ENCODE data around the gene FAM110A. TPM values are rescaled to one million over a fixed set of nuclear protein-coding genes. Genes with fewer than 3 reads are reported as not detected.

The FAM110A gene
- total RNA-seq, 1 donor from 2014 or later = 152 TPM

GRCh38 chr20:821046-821730 is 12.3 kb upstream of the FAM110A start:
- peaks cover 19% of the 10 kb centered on the region for H3K27me3 Mint-ChIP-seq (ENCODE audit: unreplicated experiment)
- H3K4me1 Mint-ChIP-seq (ENCODE audit: low read depth, unreplicated experiment) = peaks cover 38% of the 10 kb centered on the region
- no peak for TF ChIP-seq CTCF (IDR thresholded peaks at IDR 0.05; ENCODE audit: partially characterized antibody, unreplicated experiment)
- DNase-seq = no peak
- H3K4me3 Mint-ChIP-seq (ENCODE audit: unreplicated experiment) = peak overlapping the region; percentile 57
- H3K27ac Mint-ChIP-seq (ENCODE audit: unreplicated experiment) = peak overlapping the region; percentile 77
- peaks cover 17% of the 10 kb centered on the region for H3K9me3 Mint-ChIP-seq (ENCODE audit: unreplicated experiment)
- H3K36me3 Mint-ChIP-seq (ENCODE audit: unreplicated experiment) = peaks cover 10% of the 10 kb centered on the region

GRCh38 chr20:821731-822065 is 11.8 kb upstream of the FAM110A start:
- Mint-ChIP-seq H3K27ac (ENCODE audit: unreplicated experiment) (peak overlapping the region; percentile 77), H3K9me3 (ENCODE audit: unreplicated experiment) (peaks cover 17% of the 10 kb centered on the region), H3K27me3 (ENCODE audit: unreplicated experiment) (peaks cover 19% of the 10 kb centered on the region), H3K4me1 (ENCODE audit: low read depth, unreplicated experiment) (peaks cover 41% of the 10 kb centered on the region), H3K4me3 (ENCODE audit: unreplicated experiment) (no peak overlapping the region), H3K36me3 (ENCODE audit: unreplicated experiment) (peaks cover 10% of the 10 kb centered on the region)
- no peak for DNase-seq
- no peak for TF ChIP-seq CTCF (IDR thresholded peaks at IDR 0.05; ENCODE audit: partially characterized antibody, unreplicated experiment)

DNA sequence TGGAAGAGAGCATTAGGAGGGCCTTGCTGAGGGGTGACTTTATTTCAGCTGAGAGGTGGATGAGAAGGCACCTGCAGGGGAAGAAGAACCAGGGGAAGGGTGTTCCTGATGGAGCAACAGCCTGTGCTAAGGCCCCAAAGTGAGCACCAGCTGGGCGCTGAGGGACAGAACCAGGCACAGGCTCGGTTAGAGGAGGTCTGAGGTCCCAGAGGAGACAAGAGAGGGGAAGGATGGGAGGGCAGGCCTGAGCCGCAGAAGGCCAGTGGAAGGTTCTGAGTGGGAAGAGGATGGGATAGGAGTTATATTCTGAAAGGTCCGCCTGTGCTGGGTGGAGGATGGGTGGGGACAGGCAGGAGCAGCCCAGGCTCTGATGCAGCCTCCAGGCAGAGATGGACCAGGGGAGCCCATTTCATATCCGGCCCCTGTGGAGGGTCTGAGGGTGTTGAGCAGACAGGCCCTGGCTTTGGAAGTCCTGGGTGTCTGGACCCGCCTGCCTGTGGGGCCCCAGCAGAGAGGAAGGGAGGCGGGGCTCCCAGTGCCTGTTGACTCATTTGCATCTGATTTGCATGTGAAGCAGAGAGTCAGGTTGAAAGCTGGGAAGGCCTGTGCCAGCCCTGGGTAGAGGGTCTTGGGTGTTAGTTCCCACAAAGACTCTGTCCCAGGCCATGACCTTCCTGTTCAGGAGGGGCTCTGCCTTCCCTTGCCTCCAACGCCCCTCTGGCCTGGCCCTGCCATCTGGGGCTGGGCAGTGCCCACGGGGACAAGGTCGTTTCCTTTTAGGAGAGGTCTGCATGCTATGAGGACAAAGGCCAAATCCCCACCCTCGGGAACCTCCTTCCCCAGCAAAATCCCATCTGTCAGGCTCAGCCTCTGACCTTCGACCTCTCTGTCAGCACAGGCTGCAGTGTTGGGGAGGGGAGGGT is 10.6 kb upstream of the FAM110A start:
- Mint-ChIP-seq H3K9me3 (ENCODE audit: unreplicated experiment) (peaks cover 16% of the 10 kb centered on the region), H3K36me3 (ENCODE audit: unreplicated experiment) (peaks cover 10% of the 10 kb centered on the region), H3K27me3 (ENCODE audit: unreplicated experiment) (peaks cover 18% of the 10 kb centered on the region), H3K27ac (ENCODE audit: unreplicated experiment) (peak overlapping the region; percentile 98), H3K4me3 (ENCODE audit: unreplicated experiment) (peak overlapping the region; percentile 64), H3K4me1 (ENCODE audit: low read depth, unreplicated experiment) (peaks cover 42% of the 10 kb centered on the region)
- no peak for TF ChIP-seq CTCF (IDR thresholded peaks at IDR 0.05; ENCODE audit: partially characterized antibody, unreplicated experiment)
- DNase-seq = peak; percentile 75

- peak overlapping the region; percentile 98 for H3K27ac Mint-ChIP-seq (ENCODE audit: unreplicated experiment)
- H3K36me3 Mint-ChIP-seq (ENCODE audit: unreplicated experiment) = peaks cover 10% of the 10 kb centered on the region
- no peak for DNase-seq
- H3K27me3 Mint-ChIP-seq (ENCODE audit: unreplicated experiment) = peaks cover 17% of the 10 kb centered on the region
- H3K4me3 Mint-ChIP-seq (ENCODE audit: unreplicated experiment) = peak overlapping the region; percentile 43
- H3K4me1 Mint-ChIP-seq (ENCODE audit: low read depth, unreplicated experiment) = peaks cover 42% of the 10 kb centered on the region
- peaks cover 16% of the 10 kb centered on the region for H3K9me3 Mint-ChIP-seq (ENCODE audit: unreplicated experiment)
- TF ChIP-seq CTCF (IDR thresholded peaks at IDR 0.05; ENCODE audit: partially characterized antibody, unreplicated experiment) = no peak
These were observed 10.0 kb upstream of the FAM110A start for GRCh38 chr20:823574-823902.

- DNase-seq = no peak
- H3K27ac Mint-ChIP-seq (ENCODE audit: unreplicated experiment) = peak overlapping the region; percentile 38
- H3K36me3 Mint-ChIP-seq (ENCODE audit: unreplicated experiment) = peaks cover 10% of the 10 kb centered on the region
- peaks cover 19% of the 10 kb centered on the region for H3K27me3 Mint-ChIP-seq (ENCODE audit: unreplicated experiment)
- H3K9me3 Mint-ChIP-seq (ENCODE audit: unreplicated experiment) = peaks cover 16% of the 10 kb centered on the region
- TF ChIP-seq CTCF (IDR thresholded peaks at IDR 0.05; ENCODE audit: partially characterized antibody, unreplicated experiment) = no peak
- H3K4me3 Mint-ChIP-seq (ENCODE audit: unreplicated experiment) = no peak overlapping the region
- H3K4me1 Mint-ChIP-seq (ENCODE audit: low read depth, unreplicated experiment) = peaks cover 46% of the 10 kb centered on the region
These were observed 9.0 kb upstream of the FAM110A start for GRCh38 chr20:824490-824889.

All from glutamatergic neuron (in vitro differentiated cells).